Panc1 (cell line): ENCODE data around the gene PPP1R14C. TPM values are rescaled to one million over a fixed set of nuclear protein-coding genes. Genes with fewer than 3 reads are reported as not detected.

Source experiments
- ATAC-seq: fragments of 200-7000 bp; cut with Tn5 transposase; 2 replicates; pipeline ENCODE4 v1.9.1; 2020; ENCODE audit warnings: mild to moderate bottlenecking, moderate library complexity
- BruUV-seq: library from RNA; stranded (reverse); fragments of 400-500 nt; replicated peaks from 2 replicates; lab custom pipeline; 2021; lab: Mats Ljungman, UMichigan
- CTCF ChIA-PET: fragments of 300-600 bp; sonication (Branson Sonifier 250); formaldehyde crosslinking; loops from one replicate; lab custom pipeline; 2022; ENCODE audit warnings: antibody characterized with exemption; lab: Charles Lee
- POLR2A ChIA-PET: fragments of 300-600 bp; sonication (Branson Sonifier 250); formaldehyde crosslinking; loops from one replicate; lab custom pipeline; 2022; ENCODE audit warnings: antibody characterized with exemption; lab: Charles Lee
- DNase-seq: peaks from one replicate; pipeline ENCODE4 v3.0.0-alpha.2; 2010; ENCODE audit warnings: low read depth, low spot score
- H3K27ac ChIP-seq: 2 replicates; pipeline ENCODE4 v1.5.1; 2011; ENCODE audit warnings: mild to moderate bottlenecking, low read length, inconsistent platforms
- H3K27me3 ChIP-seq: fragments of 200-500 bp; sonication (Bioruptor generic); 2 replicates; pipeline ENCODE4 v1.6.0; 2014; ENCODE audit warnings: low read length, inconsistent platforms; ENCODE audit not compliant: control insufficient read depth, insufficient read depth
- H3K36me3 ChIP-seq: fragments of 200-500 bp; sonication (Bioruptor generic); 2 replicates; pipeline ENCODE4 v1.5.1; 2014; ENCODE audit warnings: inconsistent platforms, mild to moderate bottlenecking, low read length, moderate library complexity; ENCODE audit not compliant: control insufficient read depth, insufficient read depth
- H3K4me1 ChIP-seq: 2 replicates; pipeline ENCODE4 v1.5.1; 2011; ENCODE audit warnings: inconsistent platforms, mild to moderate bottlenecking, low read length, moderate library complexity; ENCODE audit not compliant: control insufficient read depth, insufficient read depth
- H3K4me3 ChIP-seq, 2 experiments: 2 replicates each; pipeline ENCODE4 v1.5.1; 2011 to 2012; ENCODE audit warnings: low read depth in 2 of 2, low read length in 2 of 2, mild to moderate bottlenecking in 2 of 2, inconsistent platforms in 1 of 2, moderate library complexity in 1 of 2
- H3K9me3 ChIP-seq: fragments of 200-500 bp; sonication (Bioruptor generic); 2 replicates; pipeline ENCODE4 v1.5.1; 2014; ENCODE audit warnings: low read depth, mild to moderate bottlenecking, inconsistent platforms, low read length, moderate library complexity; ENCODE audit not compliant: control insufficient read depth, insufficient read depth
- POLR2AphosphoS5 ChIP-seq: IDR thresholded peaks from 2 replicates; pipeline ENCODE4 v1.6.1; 2012; ENCODE audit warnings: mild to moderate bottlenecking, low read depth, low read length, moderate library complexity
- SIN3A ChIP-seq: IDR thresholded peaks from 2 replicates; pipeline ENCODE4 v1.6.1; 2012; ENCODE audit warnings: low read depth, mild to moderate bottlenecking, low read length, moderate library complexity, borderline replicate concordance; ENCODE audit not compliant: insufficient read depth
- TCF7L2 ChIP-seq: IDR thresholded peaks from 2 replicates; pipeline ENCODE4 v1.6.1; 2011; ENCODE audit warnings: mild to moderate bottlenecking, low read depth, low read length, inconsistent platforms
- in situ Hi-C: cut with HindIII; loops from 2 replicates; pipeline ENCODE4 v1.10.0; 2016; ENCODE audit warnings: low sequenced_read_pairs, low pct_unique_long_range_greater_than_20kb
- intact Hi-C: fragments of 100-400 bp; cut with micrococcal nuclease; formaldehyde crosslinking; loops from one replicate; pipeline ENCODE4 v1.10.0; 2022; ENCODE audit not compliant: unreplicated experiment
- total RNA-seq: library from RNA; stranded (reverse); gene quantifications from one replicate; pipeline ENCODE4 v1.2.1, GENCODE V29; 2021; ENCODE audit not compliant: unreplicated experiment
- TF ChIP-seq, protein P1 (sequence below): fragments of 450-650 bp; IDR thresholded peaks from 2 replicates; pipeline ENCODE4 v1.5.1; 2017; ENCODE audit warnings: mild to moderate bottlenecking
- TF ChIP-seq, protein P2 (sequence below), 2 experiments: IDR thresholded peaks; 2 replicates each; pipeline ENCODE4 v1.6.1; 2011 to 2012; ENCODE audit warnings: low read depth in 2 of 2, control low read depth in 1 of 2, low read length in 1 of 2, mild to moderate bottlenecking in 1 of 2, moderate library complexity in 1 of 2; ENCODE audit not compliant: insufficient read depth in 1 of 2

Gene PPP1R14C
- total RNA-seq, 1 experiment from 2014 or later = not detected

DNA sequence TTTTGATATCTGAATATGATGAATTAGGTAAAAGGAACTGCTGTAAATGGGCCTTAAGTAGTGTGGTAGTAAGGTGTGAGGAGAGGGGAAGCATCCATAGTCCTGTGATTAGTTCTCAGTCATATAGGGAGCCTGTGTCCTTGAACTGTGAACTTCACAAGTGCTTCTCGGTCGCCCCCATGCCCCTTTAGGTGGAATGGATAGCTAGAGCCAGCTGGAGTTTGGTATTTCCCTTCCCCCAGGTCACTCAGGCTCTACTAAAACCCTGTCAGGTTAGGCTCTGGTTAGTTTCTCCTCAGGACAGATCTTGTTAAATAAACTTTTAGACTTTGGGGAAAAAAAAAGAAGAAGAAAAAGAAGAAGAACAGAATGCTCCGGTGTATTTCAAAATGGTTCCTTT, 82.0 kb downstream of the PPP1R14C start:
- Histone ChIP-seq H3K4me1 (no peaks in the 10 kb centered on the region), H3K27ac (no peak overlapping the region), H3K4me3 (no peak overlapping the region), H3K27me3 (peaks cover 21% of the 10 kb centered on the region), H3K9me3 (no peaks in the 10 kb centered on the region), H3K36me3 (no peaks in the 10 kb centered on the region)
- no TSS peak for BruUV-seq
- intact Hi-C loops (no loop called here), in situ Hi-C loops (no loop called here)
- POLR2A ChIA-PET = interaction anchor here (0.6 kb wide), 1 partner anchor 18 kb away, joined by 6 read pairs; no protein-coding TSS in a partner anchor
- DNase-seq (no peak), ATAC-seq (no peak)
- TF ChIP-seq, protein P1, sequence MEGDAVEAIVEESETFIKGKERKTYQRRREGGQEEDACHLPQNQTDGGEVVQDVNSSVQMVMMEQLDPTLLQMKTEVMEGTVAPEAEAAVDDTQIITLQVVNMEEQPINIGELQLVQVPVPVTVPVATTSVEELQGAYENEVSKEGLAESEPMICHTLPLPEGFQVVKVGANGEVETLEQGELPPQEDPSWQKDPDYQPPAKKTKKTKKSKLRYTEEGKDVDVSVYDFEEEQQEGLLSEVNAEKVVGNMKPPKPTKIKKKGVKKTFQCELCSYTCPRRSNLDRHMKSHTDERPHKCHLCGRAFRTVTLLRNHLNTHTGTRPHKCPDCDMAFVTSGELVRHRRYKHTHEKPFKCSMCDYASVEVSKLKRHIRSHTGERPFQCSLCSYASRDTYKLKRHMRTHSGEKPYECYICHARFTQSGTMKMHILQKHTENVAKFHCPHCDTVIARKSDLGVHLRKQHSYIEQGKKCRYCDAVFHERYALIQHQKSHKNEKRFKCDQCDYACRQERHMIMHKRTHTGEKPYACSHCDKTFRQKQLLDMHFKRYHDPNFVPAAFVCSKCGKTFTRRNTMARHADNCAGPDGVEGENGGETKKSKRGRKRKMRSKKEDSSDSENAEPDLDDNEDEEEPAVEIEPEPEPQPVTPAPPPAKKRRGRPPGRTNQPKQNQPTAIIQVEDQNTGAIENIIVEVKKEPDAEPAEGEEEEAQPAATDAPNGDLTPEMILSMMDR = no peak
- TF ChIP-seq, protein P2, sequence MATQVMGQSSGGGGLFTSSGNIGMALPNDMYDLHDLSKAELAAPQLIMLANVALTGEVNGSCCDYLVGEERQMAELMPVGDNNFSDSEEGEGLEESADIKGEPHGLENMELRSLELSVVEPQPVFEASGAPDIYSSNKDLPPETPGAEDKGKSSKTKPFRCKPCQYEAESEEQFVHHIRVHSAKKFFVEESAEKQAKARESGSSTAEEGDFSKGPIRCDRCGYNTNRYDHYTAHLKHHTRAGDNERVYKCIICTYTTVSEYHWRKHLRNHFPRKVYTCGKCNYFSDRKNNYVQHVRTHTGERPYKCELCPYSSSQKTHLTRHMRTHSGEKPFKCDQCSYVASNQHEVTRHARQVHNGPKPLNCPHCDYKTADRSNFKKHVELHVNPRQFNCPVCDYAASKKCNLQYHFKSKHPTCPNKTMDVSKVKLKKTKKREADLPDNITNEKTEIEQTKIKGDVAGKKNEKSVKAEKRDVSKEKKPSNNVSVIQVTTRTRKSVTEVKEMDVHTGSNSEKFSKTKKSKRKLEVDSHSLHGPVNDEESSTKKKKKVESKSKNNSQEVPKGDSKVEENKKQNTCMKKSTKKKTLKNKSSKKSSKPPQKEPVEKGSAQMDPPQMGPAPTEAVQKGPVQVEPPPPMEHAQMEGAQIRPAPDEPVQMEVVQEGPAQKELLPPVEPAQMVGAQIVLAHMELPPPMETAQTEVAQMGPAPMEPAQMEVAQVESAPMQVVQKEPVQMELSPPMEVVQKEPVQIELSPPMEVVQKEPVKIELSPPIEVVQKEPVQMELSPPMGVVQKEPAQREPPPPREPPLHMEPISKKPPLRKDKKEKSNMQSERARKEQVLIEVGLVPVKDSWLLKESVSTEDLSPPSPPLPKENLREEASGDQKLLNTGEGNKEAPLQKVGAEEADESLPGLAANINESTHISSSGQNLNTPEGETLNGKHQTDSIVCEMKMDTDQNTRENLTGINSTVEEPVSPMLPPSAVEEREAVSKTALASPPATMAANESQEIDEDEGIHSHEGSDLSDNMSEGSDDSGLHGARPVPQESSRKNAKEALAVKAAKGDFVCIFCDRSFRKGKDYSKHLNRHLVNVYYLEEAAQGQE (IDR thresholded peaks at IDR 0.05; ENCODE audit: insufficient read depth in 1 of 2, low read depth in 2 of 2, low read length in 1 of 2) = no peak
- TF ChIP-seq TCF7L2 = no peak
- TF ChIP-seq POLR2AphosphoS5 = no peak
- no peak for TF ChIP-seq SIN3A
- CTCF ChIA-PET = no interaction called here

DNA sequence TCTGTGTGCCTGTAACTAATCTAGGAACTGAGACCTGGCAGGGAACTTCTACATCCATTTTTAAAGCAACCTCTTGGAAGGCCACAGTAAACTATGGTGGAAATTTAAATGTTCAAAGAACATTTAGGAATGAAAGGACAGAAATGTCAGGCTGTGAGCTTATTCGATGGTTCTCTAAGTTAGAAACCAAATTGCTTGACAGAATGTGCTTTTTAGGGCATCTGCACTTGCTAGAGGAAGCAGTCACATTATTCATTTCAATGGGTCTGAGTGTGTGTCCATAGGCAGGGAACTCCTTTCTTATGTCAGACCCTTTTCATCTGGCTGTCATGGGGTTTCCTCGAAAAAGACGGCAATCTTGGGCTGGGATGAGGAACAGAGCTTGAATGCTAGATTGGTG, 84.4 kb downstream of the PPP1R14C start:
- H3K36me3 ChIP-seq = no peaks in the 10 kb centered on the region
- no peak overlapping the region for H3K27ac ChIP-seq
- ATAC-seq (no peak), DNase-seq (no peak)
- TF ChIP-seq, protein P2 (IDR thresholded peaks at IDR 0.05; ENCODE audit: insufficient read depth in 1 of 2, low read depth in 2 of 2, low read length in 1 of 2) = no peak
- TF ChIP-seq TCF7L2 (no peak), SIN3A (no peak), POLR2AphosphoS5 (no peak)
- TF ChIP-seq, protein P1 = no peak
- H3K4me3 ChIP-seq = no peak overlapping the region
- in situ Hi-C loops (no loop called here), intact Hi-C loops (no loop called here)
- ChIA-PET POLR2A (no interaction called here), CTCF (no interaction called here)
- no TSS peak for BruUV-seq
- H3K4me1 ChIP-seq = no peaks in the 10 kb centered on the region
- H3K9me3 ChIP-seq = no peaks in the 10 kb centered on the region
- peaks cover 20% of the 10 kb centered on the region for H3K27me3 ChIP-seq
